Calu3 (cell line): ENCODE measurements around the gene KIAA1755. TPM values are rescaled to one million over a fixed set of nuclear protein-coding genes. Genes with fewer than 3 reads are reported as not detected.

ENCODE experiments used
- BruUV-seq: library from RNA; stranded (reverse); fragments of 400-500 nt; replicated peaks from 2 replicates; lab custom pipeline; 2021; lab: Mats Ljungman, UMichigan
- CTCF ChIA-PET: fragments of 300-600 bp; sonication (Branson Sonifier 250); formaldehyde crosslinking; loops from one replicate; lab custom pipeline; 2022; ENCODE audit warnings: antibody characterized with exemption; lab: Charles Lee
- DNase-seq: peaks from one replicate; pipeline ENCODE4 v3.0.0; 2022
- H3K27ac Mint-ChIP-seq: one replicate; pipeline ENCODE4 v1.8.0; 2022; ENCODE audit warnings: mixed read lengths; ENCODE audit not compliant: unreplicated experiment
- H3K27me3 Mint-ChIP-seq: one replicate; pipeline ENCODE4 v1.8.0; 2022; ENCODE audit warnings: mixed read lengths; ENCODE audit not compliant: unreplicated experiment
- H3K36me3 Mint-ChIP-seq: one replicate; pipeline ENCODE4 v1.8.0; 2022; ENCODE audit warnings: mild to moderate bottlenecking, moderate library complexity, mixed read lengths; ENCODE audit not compliant: insufficient read depth, unreplicated experiment
- H3K4me1 Mint-ChIP-seq: one replicate; pipeline ENCODE4 v1.8.0; 2022; ENCODE audit warnings: mild to moderate bottlenecking, low read depth, mixed read lengths; ENCODE audit not compliant: unreplicated experiment
- H3K4me3 Mint-ChIP-seq: one replicate; pipeline ENCODE4 v1.8.0; 2022; ENCODE audit warnings: mild to moderate bottlenecking, low read depth, moderate library complexity, mixed read lengths; ENCODE audit not compliant: unreplicated experiment
- H3K9me3 Mint-ChIP-seq: one replicate; pipeline ENCODE4 v1.8.0; 2022; ENCODE audit warnings: low read depth, mixed read lengths; ENCODE audit not compliant: unreplicated experiment
- CTCF ChIP-seq: fragments of 200-600 bp; IDR thresholded peaks from one replicate; pipeline ENCODE4 v1.8.0; 2022; ENCODE audit warnings: antibody characterized with exemption; ENCODE audit not compliant: unreplicated experiment
- intact Hi-C: fragments of 100-400 bp; cut with micrococcal nuclease; formaldehyde crosslinking; loops from one replicate; pipeline ENCODE4 v1.10.0; 2022; ENCODE audit not compliant: unreplicated experiment
- total RNA-seq: library from RNA; stranded (reverse); gene quantifications from 2 replicates; pipeline ENCODE4 v1.2.3, GENCODE V29; 2022

KIAA1755 gene
- total RNA-seq, 1 experiment from 2014 or later: not detected

DNA sequence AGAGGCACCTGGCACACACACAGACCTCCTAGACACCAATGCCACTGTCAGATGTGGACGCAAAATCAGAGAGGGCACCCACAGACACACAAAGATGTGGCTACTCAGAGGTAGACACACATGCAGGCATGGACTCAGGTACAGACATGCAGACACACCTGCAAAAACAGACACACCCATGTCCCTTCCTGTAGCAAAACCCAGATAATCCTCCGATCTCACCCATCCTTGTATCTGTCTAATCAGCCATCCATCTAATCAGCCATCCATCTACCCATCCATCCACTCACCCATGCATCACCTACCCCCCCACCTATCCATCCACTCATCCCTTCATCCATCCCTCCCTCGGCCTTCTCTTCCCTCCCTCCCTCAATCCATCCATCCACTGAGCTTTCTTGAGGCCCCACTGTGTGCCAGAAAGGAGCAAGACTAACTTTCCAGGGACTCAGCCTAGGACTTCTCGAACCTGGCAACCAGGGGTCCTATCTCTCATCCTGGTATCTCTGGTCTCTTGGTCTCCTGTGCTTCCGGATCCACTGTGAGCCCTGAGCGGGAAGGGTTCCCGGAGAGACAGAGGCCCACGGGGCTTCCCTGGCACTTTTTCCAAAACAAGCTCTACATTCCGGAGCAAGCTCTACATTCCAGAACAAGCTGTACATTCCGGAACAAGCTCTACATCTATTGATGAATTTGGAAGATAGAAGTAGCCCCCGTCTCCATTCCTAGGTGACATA is 94.4 kb downstream of the KIAA1755 start:
- H3K9me3 Mint-ChIP-seq: no peaks in the 10 kb centered on the region
- CTCF ChIA-PET: interaction anchor here (1.2 to 3.5 kb wide), 6 partner anchors 14 to 108 kb away, joined by 3 to 14 read pairs (median 9); no protein-coding TSS in a partner anchor
- H3K36me3 Mint-ChIP-seq: peaks cover 53% of the 10 kb centered on the region
- no peak for DNase-seq
- no TSS peak for BruUV-seq
- H3K27me3 Mint-ChIP-seq: no peaks in the 10 kb centered on the region
- peak overlapping the region; percentile 37 for H3K27ac Mint-ChIP-seq
- no peak for TF ChIP-seq CTCF
- H3K4me1 Mint-ChIP-seq: peaks cover 78% of the 10 kb centered on the region
- intact Hi-C loops: loop anchor here (1.0 to 5.0 kb wide), 5 partner anchors 23 to 109 kb away; no protein-coding TSS in a partner anchor
- peak overlapping the region; percentile 59 for H3K4me3 Mint-ChIP-seq

GRCh38 chr20:38165089-38165965 is 95.2 kb downstream of the KIAA1755 start, which contains the start of gene TGM2:
Gene TGM2 (minus strand): TSS chr20:38165270. CDS start chr20:38165198, 72 bp downstream.
- TF ChIP-seq CTCF: peak; percentile 97
- Mint-ChIP-seq H3K27me3 (no peaks in the 10 kb centered on the region), H3K4me3 (peak within 1 kb of the TSS; percentile 59), H3K36me3 (peaks cover 61% of the 10 kb centered on the region), H3K9me3 (no peaks in the 10 kb centered on the region), H3K27ac (peak within 1 kb of the TSS; percentile 37), H3K4me1 (peaks cover 70% of the 10 kb centered on the region)
- intact Hi-C loops: loop anchor here (1.0 to 5.0 kb wide), 4 partner anchors 38 to 108 kb away; no protein-coding TSS in a partner anchor
- BruUV-seq: no TSS peak
- peak; percentile 98 for DNase-seq
- CTCF ChIA-PET: interaction anchor here (1.4 to 2.5 kb wide), 6 partner anchors 13 to 108 kb away, joined by 6 to 16 read pairs (median 7); no protein-coding TSS in a partner anchor

GRCh38 chr20:38164624-38165088 is 95.9 kb downstream of the KIAA1755 start:
- Mint-ChIP-seq H3K36me3 (peaks cover 68% of the 10 kb centered on the region), H3K27ac (peak overlapping the region; percentile 37), H3K9me3 (no peaks in the 10 kb centered on the region), H3K4me1 (peaks cover 63% of the 10 kb centered on the region), H3K4me3 (peak overlapping the region; percentile 59), H3K27me3 (no peaks in the 10 kb centered on the region)
- no peak for TF ChIP-seq CTCF
- no peak for DNase-seq
- CTCF ChIA-PET: interaction anchor here (1.1 to 2.5 kb wide), 8 partner anchors 12 to 107 kb away, joined by 3 to 16 read pairs (median 6); no protein-coding TSS in a partner anchor
- TSS peak; percentile 27 for BruUV-seq
- intact Hi-C loops: loop anchor here (1.0 to 5.0 kb wide), 4 partner anchors 37 to 107 kb away; no protein-coding TSS in a partner anchor

DNA sequence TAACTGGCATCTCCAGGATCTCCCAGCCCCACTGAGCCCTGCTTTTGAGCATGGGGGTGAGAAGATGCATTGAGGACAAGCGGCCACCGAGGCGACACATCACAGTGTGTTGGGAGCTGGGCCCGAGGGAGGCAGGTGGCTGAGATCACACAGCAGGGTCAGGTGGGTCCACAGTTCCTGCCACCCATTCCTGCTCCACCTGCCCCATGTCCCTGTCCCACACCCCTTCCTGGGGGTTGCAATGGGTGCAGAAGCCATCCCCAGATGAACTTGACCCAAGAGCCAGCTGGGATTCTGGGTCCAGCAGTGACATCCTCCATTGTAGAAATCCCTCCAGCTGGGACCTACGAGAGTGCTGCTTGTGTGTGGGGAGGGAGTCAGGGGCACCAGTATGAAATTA is 96.5 kb downstream of the KIAA1755 start:
- TF ChIP-seq CTCF: no peak
- H3K36me3 Mint-ChIP-seq: peaks cover 74% of the 10 kb centered on the region
- intact Hi-C loops: no loop called here
- no peaks in the 10 kb centered on the region for H3K27me3 Mint-ChIP-seq
- no peaks in the 10 kb centered on the region for H3K9me3 Mint-ChIP-seq
- H3K27ac Mint-ChIP-seq: peak overlapping the region; percentile 35
- no TSS peak for BruUV-seq
- CTCF ChIA-PET: interaction anchor here (1.1 to 2.5 kb wide), 8 partner anchors 12 to 106 kb away, joined by 3 to 16 read pairs (median 6); no protein-coding TSS in a partner anchor
- no peak for DNase-seq
- peaks cover 64% of the 10 kb centered on the region for H3K4me1 Mint-ChIP-seq
- peak overlapping the region; percentile 59 for H3K4me3 Mint-ChIP-seq
